ENCODE results near the gene CSTB. TPM values are rescaled to one million over a fixed set of nuclear protein-coding genes. Genes with fewer than 3 reads are reported as not detected.

CSTB gene
- total and polyA plus RNA-seq, 2 donors (not counting 1 experiment from before 2014, with no cell fraction given), result 14.0 to 28.3 TPM

DNA sequence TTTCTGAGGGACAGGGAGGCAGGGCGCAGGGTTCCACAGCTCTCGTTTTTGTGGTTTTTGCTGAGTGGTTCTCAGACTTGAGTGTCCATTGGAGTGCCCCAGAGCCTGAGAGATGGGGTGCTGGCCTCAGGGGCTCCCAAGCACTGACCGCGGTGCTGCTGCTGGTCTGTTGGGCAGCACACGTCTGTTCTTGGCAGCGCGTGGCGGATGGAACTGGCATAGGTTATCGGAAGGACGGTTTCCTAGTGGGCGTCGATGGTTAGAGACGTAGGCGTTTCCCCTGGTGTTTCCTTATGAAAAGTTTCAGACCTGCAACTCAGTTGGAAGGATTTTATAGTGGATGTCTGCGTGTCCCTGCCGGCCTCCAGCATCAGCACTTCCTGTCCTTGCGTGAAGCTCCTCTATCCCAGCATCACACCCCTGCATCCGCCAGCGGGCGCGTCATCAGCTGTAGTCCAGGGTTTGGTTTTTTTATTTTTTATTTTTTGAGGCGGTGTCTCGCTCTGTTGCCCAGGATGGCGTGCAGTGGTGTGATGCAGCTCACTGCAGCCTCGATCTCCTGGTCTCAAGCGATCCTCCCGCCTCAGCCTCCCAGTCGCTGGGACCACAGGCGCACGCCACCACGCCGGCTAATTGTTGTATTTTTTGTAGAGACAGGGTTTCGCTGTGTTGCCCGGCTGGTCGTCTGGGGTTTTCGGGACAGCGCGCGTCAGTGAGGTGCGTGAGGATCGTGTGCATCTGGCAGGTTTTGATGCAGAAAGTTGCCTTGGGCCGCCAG, 25.1 kb upstream of the CSTB start:
- Histone ChIP-seq H3K4me2 (replicated peaks; ENCODE audit: low read depth, low read length, poor library complexity, severe bottlenecking) (no peak overlapping the region), H3K4me3 (ENCODE audit: control extremely low read depth in 1 of 5, extremely low read depth in 1 of 5, insufficient read depth in 1 of 5, low read depth in 2 of 5, low read length in 4 of 5) (no peak overlapping the region), H3K27me3 (replicated peaks in 1 of 4; ENCODE audit: control extremely low read depth in 1 of 4, control insufficient read depth in 3 of 4, insufficient read depth in 4 of 4, low read length in 3 of 4) (no peaks in the 10 kb centered on the region), H2AFZ (ENCODE audit: insufficient read depth, low read depth, low read length, poor library complexity, severe bottlenecking) (no peak overlapping the region), H3K36me3 (replicated peaks in 1 of 2; ENCODE audit: control extremely low read depth in 1 of 2, control insufficient read depth in 1 of 2, extremely low read depth in 1 of 2, insufficient read depth in 2 of 2, low read length in 1 of 2) (peaks cover 0 to 75% of the 10 kb centered on the region in 2 experiments), H4K20me1 (ENCODE audit: control insufficient read depth, insufficient read depth, low read length, poor library complexity, severe bottlenecking) (peaks cover 27% of the 10 kb centered on the region), H3K9ac (ENCODE audit: low read length) (no peak overlapping the region), H3K27ac (ENCODE audit: low read length in 2 of 2) (no peak overlapping the region), H3K79me2 (ENCODE audit: control insufficient read depth, insufficient read depth, low read length) (no peaks in the 10 kb centered on the region), H3K9me3 (ENCODE audit: control extremely low read depth in 1 of 3, control insufficient read depth in 2 of 3, insufficient read depth in 1 of 3, low read length in 2 of 3) (peaks cover 0 to 4% (median 0%) of the 10 kb centered on the region in 3 donors), H3K4me1 (ENCODE audit: control insufficient read depth in 2 of 2, insufficient read depth in 2 of 2, low read length in 2 of 2) (peaks cover 16 to 24% of the 10 kb centered on the region in 2 donors)
- ATAC-seq (ENCODE audit: low read depth), result no peak
- intact Hi-C loops (cut with micrococcal nuclease), result loop anchor here (10.0 kb wide), 1 partner anchor 64 kb away; the partner anchor contains the start of gene AGPAT3
- TF ChIP-seq EZH2 (IDR thresholded peaks at IDR 0.05; ENCODE audit: borderline replicate concordance, insufficient read depth, low read depth, low read length, poor library complexity, severe bottlenecking), result no peak
- TF ChIP-seq, protein P1, sequence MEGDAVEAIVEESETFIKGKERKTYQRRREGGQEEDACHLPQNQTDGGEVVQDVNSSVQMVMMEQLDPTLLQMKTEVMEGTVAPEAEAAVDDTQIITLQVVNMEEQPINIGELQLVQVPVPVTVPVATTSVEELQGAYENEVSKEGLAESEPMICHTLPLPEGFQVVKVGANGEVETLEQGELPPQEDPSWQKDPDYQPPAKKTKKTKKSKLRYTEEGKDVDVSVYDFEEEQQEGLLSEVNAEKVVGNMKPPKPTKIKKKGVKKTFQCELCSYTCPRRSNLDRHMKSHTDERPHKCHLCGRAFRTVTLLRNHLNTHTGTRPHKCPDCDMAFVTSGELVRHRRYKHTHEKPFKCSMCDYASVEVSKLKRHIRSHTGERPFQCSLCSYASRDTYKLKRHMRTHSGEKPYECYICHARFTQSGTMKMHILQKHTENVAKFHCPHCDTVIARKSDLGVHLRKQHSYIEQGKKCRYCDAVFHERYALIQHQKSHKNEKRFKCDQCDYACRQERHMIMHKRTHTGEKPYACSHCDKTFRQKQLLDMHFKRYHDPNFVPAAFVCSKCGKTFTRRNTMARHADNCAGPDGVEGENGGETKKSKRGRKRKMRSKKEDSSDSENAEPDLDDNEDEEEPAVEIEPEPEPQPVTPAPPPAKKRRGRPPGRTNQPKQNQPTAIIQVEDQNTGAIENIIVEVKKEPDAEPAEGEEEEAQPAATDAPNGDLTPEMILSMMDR (IDR thresholded peaks at IDR 0.05), result no peak
- Mint-ChIP-seq H3K9me3 (ENCODE audit: insufficient read depth) (no peaks in the 10 kb centered on the region), H3K4me1 (peaks cover 13% of the 10 kb centered on the region), H3K27ac (no peak overlapping the region), H3K4me3 (no peak overlapping the region), H3K27me3 (no peaks in the 10 kb centered on the region)
- no peak for DNase-seq
- ChIA-PET POLR2A (no interaction called here), CTCF (no interaction called here)
- WGBS (ENCODE audit: insufficient coverage), result 97% methylated on average over 35 of the region's 42 CpGs

DNA sequence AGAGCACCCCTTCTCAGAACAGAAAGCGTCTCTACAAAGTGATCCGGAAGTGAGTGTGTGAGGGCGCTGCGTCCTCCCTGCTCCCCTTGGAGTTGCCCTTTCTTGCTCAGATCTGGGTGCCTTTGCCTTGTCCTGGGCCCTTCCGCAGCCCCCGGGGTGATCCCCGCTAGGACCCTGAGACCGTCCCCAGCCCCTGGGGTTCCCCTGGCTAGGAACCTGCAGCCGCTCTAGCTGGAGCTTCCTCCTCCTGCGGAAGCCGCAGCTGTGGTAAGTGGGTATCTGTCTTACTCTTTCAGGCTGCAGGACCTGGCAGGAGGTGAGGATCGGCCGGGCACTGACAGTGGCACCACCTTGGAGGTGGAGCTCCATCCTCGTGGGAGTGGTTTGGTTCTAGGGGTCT, 24.5 kb upstream of the CSTB start:
- POLR2A ChIA-PET, result no interaction called here
- Mint-ChIP-seq H3K27me3 (no peaks in the 10 kb centered on the region), H3K4me1 (peaks cover 7% of the 10 kb centered on the region), H3K27ac (no peak overlapping the region), H3K4me3 (no peak overlapping the region), H3K9me3 (ENCODE audit: insufficient read depth) (no peaks in the 10 kb centered on the region)
- peaks cover 22% of the 10 kb centered on the region for H4K20me1 ChIP-seq (ENCODE audit: control insufficient read depth, insufficient read depth, low read length, poor library complexity, severe bottlenecking)
- H3K27ac ChIP-seq (ENCODE audit: low read length in 2 of 2), result no peak overlapping the region
- H3K9ac ChIP-seq (ENCODE audit: low read length), result no peak overlapping the region
- no peaks in the 10 kb centered on the region for H3K9me3 ChIP-seq (ENCODE audit: control extremely low read depth in 1 of 3, control insufficient read depth in 2 of 3, insufficient read depth in 1 of 3, low read length in 2 of 3)
- no peak overlapping the region for H3K4me2 ChIP-seq (replicated peaks; ENCODE audit: low read depth, low read length, poor library complexity, severe bottlenecking)
- intact Hi-C loops (cut with micrococcal nuclease), result loop anchor here (10.0 kb wide), 1 partner anchor 64 kb away; the partner anchor contains the start of gene AGPAT3
- H3K4me1 ChIP-seq (ENCODE audit: control insufficient read depth in 2 of 2, insufficient read depth in 2 of 2, low read length in 2 of 2), result peaks cover 10 to 17% of the 10 kb centered on the region in 2 donors
- no peak for TF ChIP-seq EZH2 (IDR thresholded peaks at IDR 0.05; ENCODE audit: borderline replicate concordance, insufficient read depth, low read depth, low read length, poor library complexity, severe bottlenecking)
- TF ChIP-seq, protein P1 (IDR thresholded peaks at IDR 0.05), result no peak
- WGBS (ENCODE audit: insufficient coverage), result 95% methylated on average over 14 of the region's 14 CpGs
- CTCF ChIA-PET, result no interaction called here
- H3K36me3 ChIP-seq (replicated peaks in 1 of 2; ENCODE audit: control extremely low read depth in 1 of 2, control insufficient read depth in 1 of 2, extremely low read depth in 1 of 2, insufficient read depth in 2 of 2, low read length in 1 of 2), result peaks cover 0 to 82% of the 10 kb centered on the region in 2 experiments
- no peak overlapping the region for H3K4me3 ChIP-seq (ENCODE audit: control extremely low read depth in 1 of 5, extremely low read depth in 1 of 5, insufficient read depth in 1 of 5, low read depth in 2 of 5, low read length in 4 of 5)
- ATAC-seq (ENCODE audit: low read depth), result no peak
- no peak overlapping the region for H2AFZ ChIP-seq (ENCODE audit: insufficient read depth, low read depth, low read length, poor library complexity, severe bottlenecking)
- no peak for DNase-seq
- H3K79me2 ChIP-seq (ENCODE audit: control insufficient read depth, insufficient read depth, low read length), result no peaks in the 10 kb centered on the region
- no peaks in the 10 kb centered on the region for H3K27me3 ChIP-seq (replicated peaks in 1 of 4; ENCODE audit: control extremely low read depth in 1 of 4, control insufficient read depth in 3 of 4, insufficient read depth in 4 of 4, low read length in 3 of 4)

All from B cell (primary cell).